Osteocyte (in vitro differentiated cells): ENCODE data around the gene MOV10L1. TPM values are rescaled to one million over a fixed set of nuclear protein-coding genes. Genes with fewer than 3 reads are reported as not detected.

ENCODE experiments used
- DNase-seq: peaks from one replicate; pipeline ENCODE4 v3.0.0; 2021; ENCODE audit warnings: mixed read lengths; ENCODE audit not compliant: unreplicated experiment; ENCODE audit errors: extremely low spot score
- H3K27ac Mint-ChIP-seq: one replicate; pipeline ENCODE4 v1.8.0; 2021; ENCODE audit warnings: mild to moderate bottlenecking, mixed read lengths; ENCODE audit not compliant: unreplicated experiment
- H3K27me3 Mint-ChIP-seq: one replicate; pipeline ENCODE4 v1.8.0; 2021; ENCODE audit warnings: mixed read lengths; ENCODE audit not compliant: unreplicated experiment
- H3K36me3 Mint-ChIP-seq: one replicate; pipeline ENCODE4 v1.8.0; 2021; ENCODE audit warnings: mixed read lengths; ENCODE audit not compliant: unreplicated experiment
- H3K4me1 Mint-ChIP-seq: one replicate; pipeline ENCODE4 v1.8.0; 2021; ENCODE audit warnings: mixed read lengths; ENCODE audit not compliant: unreplicated experiment
- H3K4me3 Mint-ChIP-seq: one replicate; pipeline ENCODE4 v1.8.0; 2021; ENCODE audit warnings: mild to moderate bottlenecking, moderate library complexity, mixed read lengths; ENCODE audit not compliant: unreplicated experiment
- H3K9me3 Mint-ChIP-seq: one replicate; pipeline ENCODE4 v1.8.0; 2021; ENCODE audit warnings: mixed read lengths; ENCODE audit not compliant: unreplicated experiment
- total RNA-seq: library from RNA; stranded (reverse); gene quantifications from 2 replicates; pipeline ENCODE4 v1.2.1, GENCODE V29; 2021
- TF ChIP-seq, protein P1 (sequence below): fragments of 200-600 bp; sonication (generic); IDR thresholded peaks from 2 replicates; pipeline ENCODE4 v1.5.0; 2021; ENCODE audit warnings: antibody characterized with exemption, mild to moderate bottlenecking, moderate library complexity

Gene MOV10L1
- total RNA-seq, 1 donor from 2014 or later: 1.4 TPM

DNA sequence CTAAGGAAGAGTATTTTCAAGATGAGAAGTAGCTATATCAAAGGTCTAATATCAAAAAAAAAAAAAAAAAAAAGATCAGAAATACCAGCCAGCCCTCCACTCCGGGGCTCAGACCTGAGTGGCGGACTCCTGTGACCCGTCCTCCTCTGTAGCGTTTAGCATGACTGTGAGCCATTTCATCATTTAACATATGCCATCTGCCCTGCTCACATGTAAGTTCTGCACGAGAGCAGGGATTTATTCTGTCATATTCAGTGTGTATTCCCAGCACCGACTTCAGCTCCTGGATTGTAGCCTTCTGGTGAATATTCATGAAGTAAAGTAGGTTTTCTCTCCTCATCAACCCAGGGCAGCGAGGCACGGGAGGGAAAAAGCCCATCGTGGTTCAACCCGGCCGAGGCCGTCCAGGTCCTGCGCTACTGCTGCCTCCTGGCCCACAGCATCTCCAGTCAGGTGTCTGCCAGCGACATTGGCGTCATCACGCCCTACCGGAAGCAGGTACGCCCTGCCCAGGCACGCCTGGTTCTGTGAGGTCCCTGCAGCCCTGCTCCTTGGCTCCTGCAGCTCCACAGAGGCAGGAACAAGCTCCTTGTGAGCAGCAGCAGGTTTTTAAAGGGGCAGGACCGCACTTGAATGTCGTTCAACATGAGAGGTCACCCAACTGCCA is 68.0 kb downstream of the MOV10L1 start:
- no peaks in the 10 kb centered on the region for H3K36me3 Mint-ChIP-seq
- DNase-seq: no peak
- H3K9me3 Mint-ChIP-seq: no peaks in the 10 kb centered on the region
- H3K4me1 Mint-ChIP-seq: no peaks in the 10 kb centered on the region
- TF ChIP-seq, protein P1, sequence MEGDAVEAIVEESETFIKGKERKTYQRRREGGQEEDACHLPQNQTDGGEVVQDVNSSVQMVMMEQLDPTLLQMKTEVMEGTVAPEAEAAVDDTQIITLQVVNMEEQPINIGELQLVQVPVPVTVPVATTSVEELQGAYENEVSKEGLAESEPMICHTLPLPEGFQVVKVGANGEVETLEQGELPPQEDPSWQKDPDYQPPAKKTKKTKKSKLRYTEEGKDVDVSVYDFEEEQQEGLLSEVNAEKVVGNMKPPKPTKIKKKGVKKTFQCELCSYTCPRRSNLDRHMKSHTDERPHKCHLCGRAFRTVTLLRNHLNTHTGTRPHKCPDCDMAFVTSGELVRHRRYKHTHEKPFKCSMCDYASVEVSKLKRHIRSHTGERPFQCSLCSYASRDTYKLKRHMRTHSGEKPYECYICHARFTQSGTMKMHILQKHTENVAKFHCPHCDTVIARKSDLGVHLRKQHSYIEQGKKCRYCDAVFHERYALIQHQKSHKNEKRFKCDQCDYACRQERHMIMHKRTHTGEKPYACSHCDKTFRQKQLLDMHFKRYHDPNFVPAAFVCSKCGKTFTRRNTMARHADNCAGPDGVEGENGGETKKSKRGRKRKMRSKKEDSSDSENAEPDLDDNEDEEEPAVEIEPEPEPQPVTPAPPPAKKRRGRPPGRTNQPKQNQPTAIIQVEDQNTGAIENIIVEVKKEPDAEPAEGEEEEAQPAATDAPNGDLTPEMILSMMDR: no peak
- H3K27me3 Mint-ChIP-seq: peaks cover 31% of the 10 kb centered on the region
- no peak overlapping the region for H3K4me3 Mint-ChIP-seq
- no peak overlapping the region for H3K27ac Mint-ChIP-seq

GRCh38 chr22:50160947-50161346 is 71.1 kb downstream of the MOV10L1 start:
- TF ChIP-seq, protein P1: no peak
- Mint-ChIP-seq H3K4me1 (no peaks in the 10 kb centered on the region), H3K9me3 (no peaks in the 10 kb centered on the region), H3K27ac (no peak overlapping the region), H3K4me3 (no peak overlapping the region), H3K36me3 (no peaks in the 10 kb centered on the region), H3K27me3 (peaks cover 31% of the 10 kb centered on the region)
- DNase-seq: no peak

DNA sequence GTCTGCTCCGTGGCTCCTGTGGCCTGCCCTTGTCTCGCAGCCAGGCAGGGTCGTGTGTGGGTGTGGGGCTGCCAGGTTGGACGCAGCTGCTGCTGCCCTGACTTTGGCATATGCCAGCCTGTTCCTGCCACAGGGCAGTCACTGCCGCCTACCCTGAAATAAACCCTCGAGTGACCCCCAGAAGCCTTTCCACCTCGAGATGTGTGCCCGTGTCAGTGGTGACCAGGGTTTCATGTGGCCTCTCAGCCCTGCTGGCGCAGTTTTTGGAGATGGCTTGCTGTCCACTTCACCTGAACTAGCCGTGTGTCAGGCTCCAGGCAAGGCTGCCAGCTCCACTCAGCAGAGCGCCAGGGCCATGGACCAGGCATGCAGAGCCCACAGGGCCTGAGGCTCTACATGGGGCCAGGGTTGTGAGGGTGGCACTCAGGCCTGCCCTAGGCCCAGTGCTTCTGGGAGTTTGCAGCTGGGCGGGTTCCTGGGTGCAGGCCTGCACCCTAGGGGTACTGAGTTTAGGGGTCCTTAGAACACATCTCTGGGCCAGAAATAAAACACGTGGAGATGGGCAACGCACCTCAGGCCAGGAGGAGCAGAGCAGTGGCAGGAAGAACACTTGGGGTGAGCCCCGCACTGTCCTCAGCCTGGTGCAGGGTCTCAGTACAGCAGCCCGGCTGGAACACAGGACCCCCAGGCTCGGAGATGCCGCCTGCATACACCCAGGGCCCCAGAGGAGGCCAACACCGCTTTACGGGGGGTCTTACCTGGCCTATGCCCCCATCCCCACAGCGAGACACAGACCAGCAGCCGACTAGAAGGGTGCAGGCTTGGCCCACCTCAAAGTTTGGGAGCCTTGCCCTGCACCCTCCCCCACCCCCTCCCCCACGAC is 71.9 kb downstream of the MOV10L1 start:
- Mint-ChIP-seq H3K9me3 (no peaks in the 10 kb centered on the region), H3K27me3 (peaks cover 31% of the 10 kb centered on the region), H3K36me3 (no peaks in the 10 kb centered on the region), H3K4me3 (no peak overlapping the region), H3K27ac (no peak overlapping the region), H3K4me1 (no peaks in the 10 kb centered on the region)
- TF ChIP-seq, protein P1: no peak
- no peak for DNase-seq

- Mint-ChIP-seq H3K9me3 (no peaks in the 10 kb centered on the region), H3K36me3 (no peaks in the 10 kb centered on the region), H3K27ac (no peak overlapping the region), H3K27me3 (peaks cover 25% of the 10 kb centered on the region), H3K4me3 (no peak overlapping the region), H3K4me1 (no peaks in the 10 kb centered on the region)
- DNase-seq: no peak
- TF ChIP-seq, protein P1: no peak
These were observed 72.7 kb downstream of the MOV10L1 start for GRCh38 chr22:50162391-50162956.
